A673 (cell line): ENCODE data around the gene DYRK3.

Source experiments
- EZH2 ChIP-seq: fragments of 200-600 bp; sonication (generic); IDR thresholded peaks from 2 replicates; pipeline ENCODE4 v1.6.1; 2017; ENCODE audit warnings: borderline replicate concordance, low read depth, mild to moderate bottlenecking, mixed read lengths, antibody characterized with exemption, low read length; ENCODE audit not compliant: poor library complexity, severe bottlenecking
- TF ChIP-seq, protein P1 (sequence below): fragments of 300-800, 200-600 bp; sonication (generic); conservative IDR thresholded peaks from 2 replicates; pipeline ENCODE4 v1.5.1; 2017; ENCODE audit warnings: low read depth, mild to moderate bottlenecking, antibody characterized with exemption, low read length, moderate library complexity, mixed read lengths

DNA sequence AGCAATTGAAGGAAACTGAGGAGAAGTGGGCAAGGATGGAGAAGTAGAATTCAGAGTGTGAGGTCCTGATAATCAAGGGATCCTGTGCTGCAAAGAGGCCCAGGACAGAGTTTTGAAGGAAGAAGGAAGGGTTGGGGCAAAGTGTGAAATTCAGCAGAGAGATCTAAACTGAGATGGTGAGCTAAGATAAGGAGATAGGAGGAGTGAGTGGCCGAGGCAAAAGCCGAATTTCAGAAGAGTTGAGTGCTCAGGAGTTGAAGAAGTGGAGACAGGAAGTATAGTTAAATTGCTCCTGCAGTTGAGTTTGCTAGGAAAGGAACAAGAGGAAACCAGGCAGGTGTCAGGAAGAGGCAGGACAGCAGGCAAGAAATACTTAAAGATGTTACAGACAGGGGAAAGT lies 33.0 kb downstream of the DYRK3 start:
- TF ChIP-seq, protein P1, sequence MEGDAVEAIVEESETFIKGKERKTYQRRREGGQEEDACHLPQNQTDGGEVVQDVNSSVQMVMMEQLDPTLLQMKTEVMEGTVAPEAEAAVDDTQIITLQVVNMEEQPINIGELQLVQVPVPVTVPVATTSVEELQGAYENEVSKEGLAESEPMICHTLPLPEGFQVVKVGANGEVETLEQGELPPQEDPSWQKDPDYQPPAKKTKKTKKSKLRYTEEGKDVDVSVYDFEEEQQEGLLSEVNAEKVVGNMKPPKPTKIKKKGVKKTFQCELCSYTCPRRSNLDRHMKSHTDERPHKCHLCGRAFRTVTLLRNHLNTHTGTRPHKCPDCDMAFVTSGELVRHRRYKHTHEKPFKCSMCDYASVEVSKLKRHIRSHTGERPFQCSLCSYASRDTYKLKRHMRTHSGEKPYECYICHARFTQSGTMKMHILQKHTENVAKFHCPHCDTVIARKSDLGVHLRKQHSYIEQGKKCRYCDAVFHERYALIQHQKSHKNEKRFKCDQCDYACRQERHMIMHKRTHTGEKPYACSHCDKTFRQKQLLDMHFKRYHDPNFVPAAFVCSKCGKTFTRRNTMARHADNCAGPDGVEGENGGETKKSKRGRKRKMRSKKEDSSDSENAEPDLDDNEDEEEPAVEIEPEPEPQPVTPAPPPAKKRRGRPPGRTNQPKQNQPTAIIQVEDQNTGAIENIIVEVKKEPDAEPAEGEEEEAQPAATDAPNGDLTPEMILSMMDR = no peak
- TF ChIP-seq EZH2 = no peak
